BJ (cell line): ENCODE measurements around the gene APOC3. TPM values are rescaled to one million over a fixed set of nuclear protein-coding genes. Genes with fewer than 3 reads are reported as not detected.
A peak's percentile ranks its signal among the peaks of the same experiment; 100 is the strongest.

Source experiments
- CTCF ChIA-PET: fragments of 350-600 bp; formaldehyde crosslinking; extraction: SDS; loops from one replicate; lab custom pipeline; 2021; ENCODE audit warnings: antibody characterized with exemption, inconsistent platforms; lab: Yijun Ruan, JAX
- POLR2A ChIA-PET: fragments of 300-600 bp; sonication (Branson Sonifier 250); formaldehyde crosslinking; extraction: SDS; loops from one replicate; lab custom pipeline; 2021; ENCODE audit warnings: antibody characterized with exemption; lab: Charles Lee
- DNase-seq: peaks from one replicate; pipeline ENCODE4 v3.0.0-alpha.2; 2011; ENCODE audit warnings: low read depth
- H3K27me3 ChIP-seq: 2 replicates; pipeline ENCODE4 v1.6.0; 2011; ENCODE audit warnings: low read length; ENCODE audit not compliant: control insufficient read depth, insufficient read depth
- H3K36me3 ChIP-seq: 2 replicates; pipeline ENCODE4 v1.5.1; 2011; ENCODE audit warnings: low read length; ENCODE audit not compliant: control insufficient read depth, insufficient read depth
- H3K4me3 ChIP-seq: 2 replicates; pipeline ENCODE4 v1.5.1; 2011; ENCODE audit warnings: low read depth, mild to moderate bottlenecking, control low read depth, low read length
- CTCF ChIP-seq: IDR thresholded peaks from 2 replicates; pipeline ENCODE4 v1.5.1; 2011; ENCODE audit warnings: low read depth, mild to moderate bottlenecking, control low read depth, inconsistent platforms, low read length, moderate library complexity; ENCODE audit not compliant: insufficient read depth
- polyA plus RNA-seq: library from polyadenylated mRNA; depleted of rRNA; stranded (reverse); fragments of >200 nt; gene quantifications from 2 replicates; pipeline ENCODE4 v1.2.3, GENCODE V29; 2011

Gene APOC3
- polyA plus RNA-seq, 1 experiment: not detected

- Histone ChIP-seq H3K4me3 (no peak overlapping the region), H3K27me3 (no peaks in the 10 kb centered on the region), H3K36me3 (no peaks in the 10 kb centered on the region; the same call in 1 of the 2 replicates)
- TF ChIP-seq CTCF: peak; percentile 96
- no peak for DNase-seq
- ChIA-PET POLR2A (no interaction called here), CTCF (interaction anchor here (0.7 to 9.6 kb wide), 44 partner anchors 8 to 437 kb away, joined by 3 to 165 read pairs (median 4); partner anchors contain the start of genes APOA1, PAFAH1B2 and SIK3)
These were observed 38.5 kb upstream of the APOC3 start for GRCh38 chr11:116791002-116791812.

- TF ChIP-seq CTCF: no peak
- no peaks in the 10 kb centered on the region for H3K27me3 ChIP-seq
- POLR2A ChIA-PET: no interaction called here
- CTCF ChIA-PET: interaction anchor here (0.7 to 9.6 kb wide), 40 partner anchors 9 to 437 kb away, joined by 3 to 165 read pairs (median 4); partner anchors contain the start of genes APOA1, PAFAH1B2 and SIK3
- H3K36me3 ChIP-seq: no peaks in the 10 kb centered on the region
- no peak for DNase-seq
- H3K4me3 ChIP-seq: no peak within 1 kb of the TSS
These were observed 37.9 kb upstream of the APOC3 start, which contains the start of gene APOA5 for GRCh38 chr11:116791813-116792143. APOA5 (minus strand) TSS chr11:116791879; CDS start chr11:116791860, 19 bp downstream.

DNA sequence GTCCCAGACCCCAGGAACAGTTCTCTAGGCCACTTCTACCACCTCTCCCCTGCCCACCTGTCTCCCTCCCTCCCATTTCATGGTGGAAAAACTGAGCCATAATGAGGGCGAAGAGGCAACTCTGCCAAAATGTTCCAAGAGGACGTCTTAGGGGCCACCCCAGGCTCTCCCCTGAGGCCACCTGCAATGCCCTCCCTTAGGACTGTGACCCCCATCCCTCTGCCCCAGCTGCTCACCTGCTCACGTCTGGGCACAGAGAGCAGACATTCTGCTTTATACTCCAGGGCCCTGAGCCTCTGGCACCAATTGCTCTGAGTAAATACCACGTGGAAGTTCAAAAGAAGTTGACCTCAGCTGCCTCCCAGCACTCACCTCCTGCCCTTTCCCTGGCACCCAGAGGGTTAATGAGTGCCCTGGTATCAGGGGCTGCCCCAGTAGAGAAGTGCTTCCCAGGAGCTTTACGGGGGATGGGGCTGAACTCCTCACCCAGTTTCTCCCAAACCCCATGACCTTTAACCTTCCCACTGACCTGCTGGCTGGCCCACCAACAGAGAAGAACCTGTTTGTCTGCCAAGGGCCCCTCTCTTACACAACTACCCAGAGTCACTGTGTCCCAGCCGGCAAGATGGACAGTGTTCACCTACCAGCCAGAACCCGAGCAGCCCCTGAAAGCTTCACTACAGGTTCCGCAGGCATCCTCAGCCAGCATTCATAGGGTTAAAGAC, 37.4 kb upstream of the APOC3 start:
- DNase-seq: no peak
- H3K4me3 ChIP-seq: no peak overlapping the region
- H3K27me3 ChIP-seq: no peaks in the 10 kb centered on the region
- POLR2A ChIA-PET: interaction anchor here (0.6 kb wide), 1 partner anchor 139 kb away, joined by 20 read pairs; no protein-coding TSS in a partner anchor
- no peaks in the 10 kb centered on the region for H3K36me3 ChIP-seq
- CTCF ChIA-PET: interaction anchor here (0.7 to 9.6 kb wide), 11 partner anchors 18 to 434 kb away, joined by 3 to 165 read pairs (median 6); partner anchors contain the start of genes APOA1, PAFAH1B2 and SIK3
- no peak for TF ChIP-seq CTCF

DNA sequence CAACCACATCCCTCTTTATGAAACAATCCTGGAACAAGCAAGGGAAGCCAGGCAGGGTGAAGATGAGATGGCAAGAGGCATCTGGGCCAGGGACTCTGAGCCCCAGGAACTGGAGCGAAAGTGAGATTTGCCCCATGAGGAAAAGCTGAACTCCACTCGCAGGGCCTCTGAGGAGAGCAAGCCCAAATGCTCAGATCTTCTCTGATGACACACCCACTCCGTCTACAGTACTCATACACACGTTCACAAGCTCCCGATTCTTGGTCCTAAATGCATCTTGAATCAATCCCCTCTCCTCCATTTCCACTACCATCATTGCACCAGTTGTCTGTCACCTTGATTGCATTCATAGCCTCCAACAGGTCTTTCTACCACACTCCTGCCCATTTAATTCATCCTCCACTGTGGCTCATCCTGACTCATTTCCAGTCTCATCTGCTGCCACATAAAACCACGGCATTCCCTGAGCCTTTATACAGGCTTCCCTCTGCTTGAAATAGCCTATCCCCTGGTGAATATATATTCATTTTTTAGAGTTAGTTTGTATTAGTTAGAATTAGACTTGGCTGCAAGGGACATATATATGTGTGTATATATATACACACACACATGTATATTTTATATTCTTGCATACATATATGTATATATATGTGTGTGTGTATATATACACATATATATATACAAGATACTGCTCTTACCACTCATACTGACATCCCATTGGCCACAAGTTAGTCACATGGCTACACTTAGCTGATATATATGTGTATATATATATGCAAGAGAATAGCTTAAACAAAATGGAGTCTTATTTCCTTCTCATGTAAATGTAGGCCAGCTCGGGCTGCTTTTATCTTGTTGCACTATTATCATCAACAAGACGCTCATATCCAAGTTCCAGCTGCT, 36.6 kb upstream of the APOC3 start:
- Histone ChIP-seq H3K4me3 (no peak overlapping the region), H3K36me3 (no peaks in the 10 kb centered on the region), H3K27me3 (no peaks in the 10 kb centered on the region)
- ChIA-PET POLR2A (interaction anchor here (0.6 kb wide), 2 partner anchors 138 to 509 kb away, joined by 3 to 20 read pairs; no protein-coding TSS in a partner anchor), CTCF (interaction anchor here (0.6 to 9.6 kb wide), 8 partner anchors 24 to 314 kb away, joined by 3 to 165 read pairs (median 4); partner anchors contain the start of genes APOA1 and SIK3)
- TF ChIP-seq CTCF: no peak
- DNase-seq: peak; percentile 31
